Effector memory CD4-positive, alpha-beta T cell (primary cell): Measurements from ENCODE around the gene RASSF10.

ENCODE experiments used
- DNase-seq, 3 donors: peaks; one replicate each; pipeline ENCODE4 v3.0.0-alpha.2; 2020
- H3K27ac ChIP-seq: 2 replicates; pipeline ENCODE4 v1.7.0; 2013; ENCODE audit warnings: mild to moderate bottlenecking, low read length, moderate library complexity; ENCODE audit not compliant: insufficient read depth, poor library complexity, severe bottlenecking
- H3K27me3 ChIP-seq: replicated peaks from 2 replicates; pipeline ENCODE4 v1.7.0; 2013; ENCODE audit warnings: mild to moderate bottlenecking, low read length; ENCODE audit not compliant: insufficient read depth, control insufficient read depth, poor library complexity, severe bottlenecking
- H3K36me3 ChIP-seq: 2 replicates; pipeline ENCODE4 v1.7.0; 2013; ENCODE audit warnings: mild to moderate bottlenecking, low read length, moderate library complexity; ENCODE audit not compliant: control insufficient read depth, insufficient read depth
- H3K4me1 ChIP-seq: 2 replicates; pipeline ENCODE4 v1.7.0; 2013; ENCODE audit warnings: low read length, mild to moderate bottlenecking; ENCODE audit not compliant: control insufficient read depth, insufficient read depth, poor library complexity, severe bottlenecking
- H3K4me3 ChIP-seq: 2 replicates; pipeline ENCODE4 v1.7.0; 2013; ENCODE audit warnings: low read length, low read depth, mild to moderate bottlenecking; ENCODE audit not compliant: insufficient read depth, poor library complexity, severe bottlenecking
- H3K9me3 ChIP-seq: 2 replicates; pipeline ENCODE4 v1.7.0; 2013; ENCODE audit warnings: mild to moderate bottlenecking, low read length, moderate library complexity; ENCODE audit not compliant: control insufficient read depth

RASSF10 gene

DNA sequence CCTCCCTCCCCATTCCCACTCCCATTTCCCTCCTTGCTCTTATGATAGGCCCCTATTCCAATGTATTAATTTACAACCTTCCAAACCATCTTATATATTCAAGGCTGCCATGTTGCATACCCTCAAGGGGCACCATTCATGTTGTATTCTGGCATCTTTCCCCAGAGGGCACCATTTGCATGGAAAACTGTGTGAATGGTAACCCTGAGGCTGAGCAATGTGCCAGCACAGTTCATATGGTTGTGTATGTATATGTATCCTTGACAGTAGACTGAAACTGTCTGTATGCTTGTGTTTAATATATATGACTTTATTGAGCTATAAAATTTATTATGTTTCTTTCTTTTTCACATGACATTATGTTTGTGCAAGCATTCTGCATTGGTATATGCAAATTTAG lies 7.3 kb downstream of the RASSF10 start:
- Histone ChIP-seq H3K27me3 (no peaks in the 10 kb centered on the region), H3K9me3 (no peaks in the 10 kb centered on the region), H3K4me3 (no peak overlapping the region), H3K4me1 (no peaks in the 10 kb centered on the region), H3K36me3 (no peaks in the 10 kb centered on the region), H3K27ac (no peak overlapping the region)
- no peak for DNase-seq

DNA sequence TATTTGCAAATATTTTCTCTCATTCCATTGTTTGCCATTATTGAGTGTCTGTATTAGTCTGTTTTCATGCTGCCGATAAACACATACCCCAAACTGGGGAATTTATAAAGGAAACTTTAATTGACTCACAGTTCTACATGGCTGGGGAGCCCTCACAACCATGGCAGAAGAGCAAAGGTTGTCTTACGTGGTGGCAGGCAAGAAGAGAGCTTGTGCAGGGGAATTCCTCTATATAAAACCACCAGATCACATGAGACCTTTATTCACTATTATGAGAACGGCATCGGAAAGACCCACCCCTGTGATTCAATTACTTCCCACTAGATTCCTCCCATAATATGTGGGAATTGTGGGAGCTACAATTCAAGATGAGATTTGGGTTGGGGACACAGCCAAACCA lies 10.2 kb downstream of the RASSF10 start:
- no peak for DNase-seq
- Histone ChIP-seq H3K27ac (no peak overlapping the region), H3K27me3 (no peaks in the 10 kb centered on the region), H3K4me3 (no peak overlapping the region), H3K9me3 (no peaks in the 10 kb centered on the region), H3K4me1 (no peaks in the 10 kb centered on the region), H3K36me3 (no peaks in the 10 kb centered on the region)

DNA sequence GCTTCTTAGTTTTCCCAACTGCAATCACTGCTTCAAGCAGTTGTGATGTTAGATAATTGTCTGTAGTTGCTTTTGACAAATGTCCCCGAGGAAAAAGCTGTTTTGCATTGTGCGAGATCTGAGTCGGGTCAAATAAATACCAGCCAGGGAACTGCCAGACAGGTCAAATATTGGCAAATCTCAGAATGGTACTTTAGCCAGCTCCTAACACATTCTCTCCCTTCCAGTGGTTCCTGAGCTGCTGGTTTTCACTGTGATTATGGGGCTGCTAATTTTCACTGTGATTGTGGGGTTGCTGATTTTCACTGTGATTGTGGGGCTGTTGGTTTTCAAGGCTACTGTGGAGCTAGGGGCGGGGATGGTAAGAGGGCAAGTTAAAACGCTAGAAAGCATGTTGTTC lies 14.3 kb downstream of the RASSF10 start:
- Histone ChIP-seq H3K4me3 (no peak overlapping the region), H3K9me3 (no peaks in the 10 kb centered on the region), H3K36me3 (no peaks in the 10 kb centered on the region), H3K27ac (no peak overlapping the region), H3K4me1 (no peaks in the 10 kb centered on the region), H3K27me3 (no peaks in the 10 kb centered on the region)
- DNase-seq = no peak

DNA sequence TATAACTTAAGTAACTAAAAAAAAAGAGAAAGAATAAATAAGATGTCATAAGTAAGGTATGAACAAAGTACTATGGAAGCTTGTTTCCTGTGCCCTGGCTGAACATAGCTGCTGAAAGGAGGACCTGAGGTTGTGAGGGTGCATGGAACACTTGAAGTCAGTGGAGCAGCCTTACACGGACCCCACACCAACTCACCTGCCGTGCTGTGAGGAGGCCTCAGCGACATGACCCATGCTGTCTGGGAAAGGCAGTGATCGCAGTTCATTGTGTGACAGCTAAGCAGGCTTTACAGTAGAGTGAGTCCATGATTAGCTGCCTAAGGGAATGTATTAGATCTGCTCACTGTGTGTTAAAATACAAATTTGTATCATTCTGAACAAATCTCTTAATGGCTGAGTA lies 17.6 kb downstream of the RASSF10 start:
- Histone ChIP-seq H3K36me3 (no peaks in the 10 kb centered on the region), H3K4me3 (no peak overlapping the region), H3K27me3 (no peaks in the 10 kb centered on the region), H3K27ac (no peak overlapping the region), H3K9me3 (no peaks in the 10 kb centered on the region), H3K4me1 (no peaks in the 10 kb centered on the region)
- no peak for DNase-seq

DNA sequence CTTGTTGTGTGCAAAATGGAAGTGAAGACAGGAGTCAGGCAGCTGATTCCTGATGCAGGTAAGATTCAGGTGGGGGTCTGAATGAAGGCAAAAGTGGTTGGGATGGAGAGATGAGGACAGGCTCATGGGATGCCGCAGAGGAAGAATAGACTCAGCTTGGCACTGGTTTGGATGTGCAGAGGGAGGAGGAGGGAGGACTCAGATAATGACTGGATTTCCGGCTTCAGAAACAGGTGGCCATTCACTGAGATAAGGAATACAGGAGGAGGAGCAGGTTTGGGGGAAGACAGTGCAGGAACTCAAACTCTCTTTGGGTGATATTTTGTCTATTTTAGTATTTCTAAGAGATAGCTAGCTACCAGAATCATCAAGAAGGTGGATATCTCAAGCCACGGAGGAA lies 19.2 kb downstream of the RASSF10 start:
- Histone ChIP-seq H3K9me3 (no peaks in the 10 kb centered on the region), H3K27ac (no peak overlapping the region), H3K4me1 (no peaks in the 10 kb centered on the region), H3K36me3 (no peaks in the 10 kb centered on the region), H3K4me3 (no peak overlapping the region), H3K27me3 (no peaks in the 10 kb centered on the region)
- DNase-seq = no peak

DNA sequence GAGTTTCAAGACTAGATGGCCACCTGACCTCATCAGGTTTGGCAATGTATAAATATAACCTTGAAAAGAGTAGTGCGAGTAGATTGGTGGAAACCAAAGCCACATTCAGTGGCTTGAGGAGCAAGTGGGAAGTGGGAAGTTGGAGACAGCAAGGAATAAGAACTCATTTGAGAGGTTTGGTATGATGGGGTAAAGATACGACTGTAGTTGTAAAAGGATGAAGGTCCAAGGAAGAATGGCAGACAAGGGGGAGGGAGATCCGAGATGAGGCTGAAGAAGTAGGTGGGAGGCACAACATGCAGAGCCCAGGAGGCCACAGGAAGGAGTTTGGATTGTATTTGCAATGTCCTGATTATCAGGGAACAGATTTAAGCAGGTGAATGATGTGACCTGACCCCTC lies 20.8 kb downstream of the RASSF10 start:
- Histone ChIP-seq H3K36me3 (no peaks in the 10 kb centered on the region), H3K4me1 (no peaks in the 10 kb centered on the region), H3K4me3 (no peak overlapping the region), H3K27me3 (no peaks in the 10 kb centered on the region), H3K9me3 (no peaks in the 10 kb centered on the region), H3K27ac (no peak overlapping the region)
- DNase-seq = no peak

DNA sequence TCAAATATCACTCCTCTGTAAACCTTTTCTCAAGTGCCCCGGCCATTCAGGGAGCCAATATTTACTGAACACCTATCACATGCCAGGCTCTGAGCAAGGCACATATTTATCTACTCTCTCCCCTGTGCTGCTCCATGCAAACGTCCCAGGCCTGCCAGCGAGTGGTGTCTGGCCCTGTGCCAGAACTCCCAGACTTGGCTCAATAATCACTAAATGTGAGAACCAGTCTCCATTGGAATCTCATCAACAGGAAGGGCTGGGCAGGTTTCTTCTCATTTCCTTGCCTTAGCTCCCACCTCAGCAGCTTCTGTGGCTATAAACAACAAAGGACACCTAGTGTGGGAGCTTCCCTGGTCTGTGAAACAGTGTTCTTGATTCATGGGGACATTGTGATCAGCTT lies 21.7 kb downstream of the RASSF10 start:
- H3K36me3 ChIP-seq = no peaks in the 10 kb centered on the region
- no peak overlapping the region for H3K27ac ChIP-seq
- H3K9me3 ChIP-seq = no peaks in the 10 kb centered on the region
- no peaks in the 10 kb centered on the region for H3K27me3 ChIP-seq
- DNase-seq = no peak
- H3K4me1 ChIP-seq = no peaks in the 10 kb centered on the region
- no peak overlapping the region for H3K4me3 ChIP-seq

DNA sequence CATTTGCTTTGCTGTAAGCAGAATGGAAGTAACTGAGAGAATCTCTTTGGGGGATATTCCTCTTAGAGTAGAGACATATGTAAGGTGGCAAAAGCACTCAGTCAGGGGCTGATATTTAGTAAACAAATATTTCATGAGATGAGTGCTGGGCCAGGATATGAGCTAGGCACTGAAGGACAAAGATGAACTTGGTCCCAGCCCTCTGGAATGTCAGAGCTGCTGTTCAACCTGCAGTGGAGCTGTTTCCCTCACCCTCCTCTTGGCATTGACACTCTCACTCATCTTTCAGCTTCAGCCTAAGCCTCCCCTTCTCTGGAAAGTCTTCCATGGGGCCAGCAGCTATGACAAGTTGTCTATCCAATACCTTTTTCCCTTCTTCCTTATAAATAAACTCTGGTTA lies 22.2 kb downstream of the RASSF10 start:
- H3K27ac ChIP-seq = no peak overlapping the region
- H3K9me3 ChIP-seq = no peaks in the 10 kb centered on the region
- no peaks in the 10 kb centered on the region for H3K27me3 ChIP-seq
- no peak overlapping the region for H3K4me3 ChIP-seq
- no peaks in the 10 kb centered on the region for H3K36me3 ChIP-seq
- H3K4me1 ChIP-seq = no peaks in the 10 kb centered on the region
- DNase-seq = no peak

DNA sequence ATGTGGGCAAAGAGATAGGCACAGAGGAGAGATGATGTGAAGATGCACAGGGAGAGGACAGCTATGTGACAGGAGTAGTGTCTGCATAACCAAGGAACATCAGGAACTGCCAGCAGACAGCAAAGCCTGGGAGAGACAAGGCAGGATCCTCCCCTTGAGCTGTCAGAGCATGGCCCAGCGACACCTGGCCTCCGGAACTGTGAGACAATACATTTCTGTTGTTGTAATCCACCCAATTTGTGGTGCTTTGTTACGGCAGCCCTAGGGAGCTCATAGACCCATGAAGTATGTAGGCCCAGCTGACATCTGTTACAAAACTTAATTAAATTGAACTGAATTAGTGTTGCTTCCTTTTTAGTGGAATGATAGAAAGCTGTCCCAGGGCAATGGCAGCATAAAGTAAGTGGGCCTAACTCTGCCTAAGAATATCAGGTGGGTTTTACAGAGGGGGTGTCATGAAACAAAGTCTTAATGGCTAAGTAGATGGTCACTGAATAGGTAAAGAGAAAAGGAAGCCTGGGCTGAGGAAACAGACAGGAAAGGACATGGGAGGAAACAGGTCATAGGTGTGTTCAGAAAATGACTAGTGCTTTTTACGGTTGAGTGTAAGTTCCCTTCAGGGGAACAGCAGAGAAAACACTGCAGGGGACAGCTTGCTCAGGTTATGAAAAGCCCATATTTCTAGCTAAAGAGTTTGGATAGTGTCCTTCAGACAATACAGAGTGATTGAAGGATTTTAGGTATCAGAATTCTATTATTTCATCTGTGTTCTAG lies 24.8 kb downstream of the RASSF10 start:
- no peak overlapping the region for H3K27ac ChIP-seq
- H3K4me3 ChIP-seq = no peak overlapping the region
- H3K36me3 ChIP-seq = no peaks in the 10 kb centered on the region
- H3K9me3 ChIP-seq = no peaks in the 10 kb centered on the region
- H3K27me3 ChIP-seq = no peaks in the 10 kb centered on the region
- H3K4me1 ChIP-seq = no peaks in the 10 kb centered on the region
- DNase-seq = no peak

DNA sequence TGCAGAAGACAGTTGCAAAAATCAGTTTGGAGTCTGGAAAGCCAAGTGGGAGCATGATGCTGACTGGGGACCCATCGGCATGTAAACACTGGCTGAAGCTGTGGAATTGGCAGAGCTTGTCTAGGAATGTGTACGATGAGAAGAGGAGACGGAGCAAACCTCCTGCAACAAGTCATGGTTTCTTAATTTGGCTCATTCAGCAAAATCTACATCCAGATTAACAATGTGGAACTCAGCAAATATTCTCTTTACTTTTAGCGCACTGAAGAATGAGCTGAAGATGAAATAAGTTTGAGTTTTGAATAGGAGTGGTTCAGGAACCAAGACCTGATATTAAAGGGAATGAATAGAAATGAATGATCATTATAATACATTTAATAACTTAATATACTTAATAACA lies 26.6 kb downstream of the RASSF10 start:
- no peak overlapping the region for H3K4me3 ChIP-seq
- H3K27ac ChIP-seq = no peak overlapping the region
- no peak for DNase-seq
- no peaks in the 10 kb centered on the region for H3K36me3 ChIP-seq
- no peaks in the 10 kb centered on the region for H3K9me3 ChIP-seq
- no peaks in the 10 kb centered on the region for H3K27me3 ChIP-seq
- H3K4me1 ChIP-seq = no peaks in the 10 kb centered on the region
